ENCODE results near the gene CCDC198.

Gene CCDC198

DNA sequence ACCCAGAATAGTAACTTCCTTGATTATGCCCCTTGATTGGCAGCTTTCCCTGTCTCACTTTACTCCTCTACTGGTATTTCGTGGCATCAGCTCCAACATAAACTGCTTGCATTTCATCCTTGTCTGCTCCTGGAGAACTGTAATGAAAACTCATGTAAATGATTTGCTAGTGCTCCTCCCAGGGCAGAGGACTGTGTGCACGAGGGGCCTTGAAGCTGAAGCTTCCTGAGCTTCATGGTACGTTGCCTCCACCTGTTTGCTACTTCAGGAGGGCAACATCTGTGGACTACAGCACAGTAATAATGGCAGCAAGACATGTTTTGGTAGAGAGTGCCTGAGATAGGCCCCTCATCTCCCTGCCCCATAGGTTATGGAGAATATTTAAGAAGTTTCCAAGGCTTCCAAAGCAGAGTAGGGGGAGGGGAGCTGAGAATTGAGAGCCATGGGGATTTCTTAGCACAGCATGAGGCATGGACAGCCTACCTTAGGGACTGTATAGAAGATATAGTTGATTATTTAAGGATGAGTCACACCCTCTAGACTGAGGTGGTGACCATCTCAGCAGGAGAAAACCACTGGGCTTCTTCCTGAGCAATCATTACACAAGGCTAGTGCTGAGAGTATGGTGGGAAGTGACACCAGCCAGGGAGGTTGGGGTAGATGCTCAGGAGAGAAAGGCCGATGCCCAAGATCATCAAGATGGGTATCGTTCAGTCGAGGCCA is 29.5 kb downstream of the CCDC198 start:
- DNase-seq (ENCODE audit: low read depth), result no peak

GRCh38 chr14:57462551-57462950 is 31.1 kb downstream of the CCDC198 start:
- no peak for DNase-seq (ENCODE audit: low read depth)

GRCh38 chr14:57461777-57462320 is 31.8 kb downstream of the CCDC198 start:
- no peak for DNase-seq (ENCODE audit: low read depth)

- no peak for DNase-seq (ENCODE audit: low read depth)
These were observed 57.7 kb downstream of the CCDC198 start for GRCh38 chr14:57435923-57436322.

GRCh38 chr14:57420986-57421385 is 72.7 kb downstream of the CCDC198 start:
- no peak for DNase-seq (ENCODE audit: low read depth)

- DNase-seq (ENCODE audit: low read depth), result no peak
These were observed 73.6 kb downstream of the CCDC198 start for GRCh38 chr14:57420033-57420432.
